SHP77 (cell line): ENCODE results near the gene MEGF11.

Experiments used
- DNase-seq, 2 experiments: peaks; one replicate each; lab custom pipeline; 2025; lab: John Stamatoyannopoulos, UW

MEGF11 gene

GRCh38 chr15:66114863-66115425 is 138.6 kb downstream of the MEGF11 start:
- DNase-seq = no peak

- DNase-seq = no peak
Measured at GRCh38 chr15:66112388-66112787, 141.2 kb downstream of the MEGF11 start.

DNA sequence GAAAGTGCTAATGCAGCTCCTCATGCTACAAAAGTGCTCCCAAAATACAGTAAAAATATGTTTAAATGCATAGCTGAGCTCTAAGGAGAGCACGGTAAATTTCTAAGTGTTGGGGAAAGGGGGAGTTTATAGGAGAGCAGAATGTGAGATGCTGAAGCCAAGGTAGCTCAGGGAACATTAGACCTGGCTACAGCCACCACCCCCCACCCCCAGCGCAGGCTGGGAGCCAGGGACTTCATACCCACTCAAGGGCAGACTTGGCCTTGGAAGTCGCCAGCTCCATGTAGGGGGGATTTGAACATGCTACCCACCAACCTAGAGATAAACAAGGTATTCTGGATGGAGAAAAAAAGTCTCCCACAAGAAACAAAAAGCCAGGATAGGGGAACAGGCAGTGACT is 142.2 kb downstream of the MEGF11 start:
- DNase-seq = no peak

DNA sequence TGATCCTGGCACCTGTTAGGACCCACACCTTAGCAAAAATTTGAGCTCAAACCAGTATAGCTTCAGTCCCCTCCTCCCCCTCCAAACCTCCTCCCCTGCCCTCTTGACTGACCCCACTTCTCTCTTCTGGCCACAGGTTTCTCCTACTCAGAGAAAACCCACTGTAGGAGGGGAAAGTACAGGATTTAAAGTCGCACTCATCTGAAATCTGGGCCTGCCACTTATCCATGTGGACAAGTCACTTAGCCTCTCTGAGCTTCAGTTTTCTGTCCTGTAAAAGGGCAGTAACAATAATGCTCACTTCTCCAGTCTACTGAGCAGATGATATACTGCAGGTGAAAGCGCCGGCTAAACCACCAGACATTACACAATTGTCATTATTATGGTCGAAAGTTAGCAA is 142.7 kb downstream of the MEGF11 start:
- DNase-seq = no peak

DNA sequence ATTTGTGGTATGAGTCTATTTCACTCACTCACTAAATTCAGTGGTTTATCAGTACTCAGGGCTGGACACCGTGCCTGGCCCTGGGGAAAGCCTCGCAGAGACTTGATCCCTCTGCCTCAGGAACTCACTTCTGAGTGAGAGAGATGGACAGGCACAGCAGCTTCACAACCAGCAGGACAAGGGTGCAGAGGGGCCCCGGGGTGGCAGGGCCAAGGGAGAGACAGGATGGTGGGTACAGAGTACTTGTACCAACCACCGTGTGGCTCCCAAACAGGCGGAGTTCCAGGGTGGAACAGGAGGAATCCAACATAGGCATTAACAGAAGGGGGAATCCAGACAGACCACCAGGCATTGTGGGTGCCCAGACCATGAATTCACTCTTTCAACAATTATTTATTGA is 143.7 kb downstream of the MEGF11 start:
- DNase-seq = no peak

- no peak for DNase-seq
Measured at GRCh38 chr15:66108483-66109265, 144.9 kb downstream of the MEGF11 start.

DNA sequence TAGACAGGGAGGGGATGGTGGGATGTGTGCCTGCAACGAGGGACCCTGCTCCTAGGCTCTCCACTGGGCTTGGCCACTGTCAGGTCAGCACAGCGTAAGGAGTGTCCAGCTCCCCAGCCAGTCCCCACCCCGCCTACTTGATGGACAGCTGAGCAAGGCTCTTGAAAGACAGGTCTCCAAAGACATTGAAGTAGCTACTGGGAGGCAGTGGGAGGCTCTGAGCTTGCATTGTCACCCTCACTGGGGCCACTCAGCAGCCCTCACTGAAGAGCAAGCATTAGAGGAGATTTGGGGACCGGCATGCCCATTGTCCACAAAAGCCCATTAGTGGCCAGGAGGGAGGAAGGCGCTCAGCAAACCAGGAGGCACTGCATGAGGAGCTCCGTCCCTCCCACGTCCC is 146.5 kb downstream of the MEGF11 start:
- no peak for DNase-seq

- no peak for DNase-seq
Measured at GRCh38 chr15:66105286-66106265, 148.0 kb downstream of the MEGF11 start.

GRCh38 chr15:66103293-66103590 is 150.3 kb downstream of the MEGF11 start:
- no peak for DNase-seq

- DNase-seq = no peak
Measured at GRCh38 chr15:66102563-66103292, 150.8 kb downstream of the MEGF11 start.

DNA sequence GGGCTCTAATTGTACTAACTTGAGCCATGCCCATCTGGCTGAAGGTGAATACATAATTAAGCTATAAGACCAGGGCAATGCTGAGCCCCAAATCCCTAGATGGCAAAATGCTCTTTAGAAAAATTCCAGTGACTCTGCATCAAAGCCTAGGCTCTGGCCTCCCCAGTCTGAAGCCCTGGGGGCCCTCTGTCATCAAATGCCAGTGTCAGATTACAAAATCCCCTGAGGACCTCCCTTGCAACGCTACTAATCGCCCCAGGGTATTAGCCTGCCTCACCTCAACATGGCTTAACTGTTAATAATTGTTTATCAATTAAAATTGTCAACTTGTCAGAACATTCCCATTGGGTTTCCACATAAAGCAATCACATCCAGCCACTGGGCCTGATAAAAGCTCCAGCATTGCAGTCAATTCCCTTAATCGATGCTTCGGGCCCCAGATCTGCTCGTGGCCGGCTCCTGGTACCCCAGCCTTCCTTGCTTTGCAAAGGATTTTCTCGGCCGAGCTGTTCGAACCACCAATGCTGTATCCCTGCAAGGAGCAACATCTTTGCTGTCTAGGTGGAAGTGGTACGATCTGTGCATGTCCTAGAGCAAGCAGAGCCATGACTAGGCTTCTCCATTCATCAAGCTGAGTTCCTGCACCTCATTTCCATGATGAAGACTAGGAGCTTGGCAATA is 151.7 kb downstream of the MEGF11 start:
- DNase-seq = no peak

- no peak for DNase-seq
Measured at GRCh38 chr15:66100761-66101160, 152.8 kb downstream of the MEGF11 start.

- DNase-seq = no peak
Measured at GRCh38 chr15:66099950-66100671, 153.4 kb downstream of the MEGF11 start.

DNA sequence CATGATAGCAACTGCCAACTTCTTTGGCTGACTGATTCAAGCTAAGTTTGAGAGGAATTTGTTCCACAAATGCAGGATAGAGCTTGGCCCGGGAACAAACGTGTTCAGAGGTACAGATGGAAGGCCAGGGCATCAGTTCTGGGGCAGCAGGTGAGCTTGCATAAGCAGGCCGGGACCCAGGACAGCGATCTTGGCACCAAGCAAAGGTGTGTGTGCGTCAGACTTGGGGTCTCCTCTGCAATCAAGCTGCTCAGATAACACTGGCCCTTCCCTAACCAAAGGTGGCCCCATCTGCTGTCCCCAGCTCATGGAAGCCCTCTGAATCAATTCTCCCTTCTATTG is 155.6 kb downstream of the MEGF11 start:
- DNase-seq = peak in 1 of 2 experiments; percentile 44

- DNase-seq = peak; percentile 91 to 93
Measured at GRCh38 chr15:66097151-66098021, 156.2 kb downstream of the MEGF11 start.

- no peak for DNase-seq
Measured at GRCh38 chr15:66096688-66097058, 156.9 kb downstream of the MEGF11 start.

GRCh38 chr15:66095871-66096687 is 157.5 kb downstream of the MEGF11 start:
- peak; percentile 55 to 69 for DNase-seq

- DNase-seq = peak; percentile 55 to 69
Measured at GRCh38 chr15:66094331-66094730, 159.2 kb downstream of the MEGF11 start.
